WTC11 (cell line): ENCODE measurements around the gene MINDY4B. TPM values are rescaled to one million over a fixed set of nuclear protein-coding genes. Genes with fewer than 3 reads are reported as not detected.

Source experiments
- ATAC-seq: fragments of 200-7000 bp; cut with Tn5 transposase; 2 replicates; pipeline ENCODE4 v1.10.0; 2021; ENCODE audit warnings: mild to moderate bottlenecking, moderate library complexity
- CTCF ChIA-PET: fragments of 300-600 bp; sonication (Branson Sonifier 250); formaldehyde crosslinking; loops from one replicate; lab custom pipeline; 2021; ENCODE audit warnings: antibody characterized with exemption; lab: Charles Lee
- POLR2A ChIA-PET: fragments of 350-600 bp; sonication (Branson Sonifier 250); formaldehyde crosslinking; loops from one replicate; lab custom pipeline; 2021; ENCODE audit warnings: antibody characterized with exemption; lab: Charles Lee
- DNase-seq: peaks from one replicate; pipeline ENCODE4 v3.0.0; 2021; ENCODE audit warnings: low spot score
- H3K27ac Mint-ChIP-seq: 2 replicates; pipeline ENCODE4 v1.8.0; 2021; ENCODE audit warnings: mixed read lengths
- H3K27me3 Mint-ChIP-seq: 2 replicates; pipeline ENCODE4 v1.8.0; 2021; ENCODE audit warnings: low read depth, mild to moderate bottlenecking, moderate library complexity, mixed read lengths
- H3K36me3 Mint-ChIP-seq: 2 replicates; pipeline ENCODE4 v1.8.0; 2021; ENCODE audit warnings: mixed read lengths
- H3K4me1 Mint-ChIP-seq: 2 replicates; pipeline ENCODE4 v1.8.0; 2022; ENCODE audit warnings: mixed read lengths
- H3K4me3 Mint-ChIP-seq: 2 replicates; pipeline ENCODE4 v1.8.0; 2021; ENCODE audit warnings: mild to moderate bottlenecking, moderate library complexity, mixed read lengths
- H3K9me3 Mint-ChIP-seq: 2 replicates; pipeline ENCODE4 v1.8.0; 2021; ENCODE audit warnings: mixed read lengths
- FOXP1 ChIP-seq: sonication (generic); formaldehyde crosslinking; IDR thresholded peaks from 2 replicates; pipeline ENCODE4 v1.8.0; 2022; ENCODE audit warnings: missing genetic modification reagents, mild to moderate bottlenecking, moderate library complexity, borderline replicate concordance
- MXD4 ChIP-seq: fragments of 250-450 bp; sonication (Bioruptor Pico); IDR thresholded peaks from 2 replicates; pipeline ENCODE4 v1.8.0; 2021; ENCODE audit warnings: mild to moderate bottlenecking, moderate library complexity, borderline replicate concordance
- MYBL2 ChIP-seq: sonication (generic); formaldehyde crosslinking; IDR thresholded peaks from 2 replicates; pipeline ENCODE4 v1.8.1; 2023; ENCODE audit warnings: mild to moderate bottlenecking, moderate library complexity, missing genetic modification reagents
- NFATC4 ChIP-seq: fragments of 250-450 bp; sonication (Bioruptor Pico); IDR thresholded peaks from 2 replicates; pipeline ENCODE4 v1.9.0; 2021; ENCODE audit warnings: mild to moderate bottlenecking
- PRRX2 ChIP-seq: fragments of 250-450 bp; sonication (Bioruptor Pico); IDR thresholded peaks from 2 replicates; pipeline ENCODE4 v1.8.0; 2021; ENCODE audit warnings: mild to moderate bottlenecking
- RELA ChIP-seq: sonication (generic); formaldehyde crosslinking; IDR thresholded peaks from 2 replicates; pipeline ENCODE4 v1.8.1; 2022; ENCODE audit warnings: missing genetic modification reagents, mild to moderate bottlenecking, borderline replicate concordance
- SP1 ChIP-seq: sonication (generic); formaldehyde crosslinking; conservative IDR thresholded peaks from 2 replicates; pipeline ENCODE4 v1.8.1; 2022; ENCODE audit warnings: missing genetic modification reagents
- USF2 ChIP-seq: sonication (generic); formaldehyde crosslinking; IDR thresholded peaks from 2 replicates; pipeline ENCODE4 v1.8.1; 2023; ENCODE audit warnings: mild to moderate bottlenecking, missing genetic modification reagents, moderate library complexity
- ZBTB21 ChIP-seq: sonication (generic); formaldehyde crosslinking; IDR thresholded peaks from 2 replicates; pipeline ENCODE4 v1.8.1; 2023; ENCODE audit warnings: mild to moderate bottlenecking, missing genetic modification reagents, borderline replicate concordance
- ZNF232 ChIP-seq: sonication (generic); formaldehyde crosslinking; IDR thresholded peaks from 2 replicates; pipeline ENCODE4 v1.8.0; 2022; ENCODE audit warnings: mild to moderate bottlenecking, missing genetic modification reagents
- ZNF263 ChIP-seq: sonication (generic); formaldehyde crosslinking; IDR thresholded peaks from 2 replicates; pipeline ENCODE4 v1.8.1; 2022; ENCODE audit warnings: low read depth, mild to moderate bottlenecking, moderate library complexity, missing genetic modification reagents
- ZNF281 ChIP-seq: sonication (generic); formaldehyde crosslinking; IDR thresholded peaks from 2 replicates; pipeline ENCODE4 v1.8.0; 2023; ENCODE audit warnings: mild to moderate bottlenecking, missing genetic modification reagents
- total RNA-seq: library from RNA; stranded (reverse); gene quantifications from 3 replicates; pipeline ENCODE4 v1.2.3, GENCODE V29; 2021
- TF ChIP-seq, protein P1 (sequence below): sonication (generic); formaldehyde crosslinking; IDR thresholded peaks from 2 replicates; pipeline ENCODE4 v1.8.1; 2023; ENCODE audit warnings: mild to moderate bottlenecking, missing genetic modification reagents
- TF ChIP-seq, protein P2 (sequence below): sonication (generic); formaldehyde crosslinking; conservative IDR thresholded peaks from 2 replicates; pipeline ENCODE4 v1.8.1; 2023; ENCODE audit warnings: mild to moderate bottlenecking, low read depth, missing genetic modification reagents, moderate library complexity
- TF ChIP-seq, protein P3 (sequence below): sonication (generic); formaldehyde crosslinking; IDR thresholded peaks from 2 replicates; pipeline ENCODE4 v1.8.0; 2022; ENCODE audit warnings: missing genetic modification reagents

MINDY4B gene
- total RNA-seq, 1 experiment from 2014 or later, result not detected

- no peak for TF ChIP-seq PRRX2 (CRISPR knock-in tag)
- TF ChIP-seq NFATC4 (CRISPR knock-in tag), result no peak
- no peak for TF ChIP-seq FOXP1 (CRISPR knock-in tag)
- TF ChIP-seq, protein P1, sequence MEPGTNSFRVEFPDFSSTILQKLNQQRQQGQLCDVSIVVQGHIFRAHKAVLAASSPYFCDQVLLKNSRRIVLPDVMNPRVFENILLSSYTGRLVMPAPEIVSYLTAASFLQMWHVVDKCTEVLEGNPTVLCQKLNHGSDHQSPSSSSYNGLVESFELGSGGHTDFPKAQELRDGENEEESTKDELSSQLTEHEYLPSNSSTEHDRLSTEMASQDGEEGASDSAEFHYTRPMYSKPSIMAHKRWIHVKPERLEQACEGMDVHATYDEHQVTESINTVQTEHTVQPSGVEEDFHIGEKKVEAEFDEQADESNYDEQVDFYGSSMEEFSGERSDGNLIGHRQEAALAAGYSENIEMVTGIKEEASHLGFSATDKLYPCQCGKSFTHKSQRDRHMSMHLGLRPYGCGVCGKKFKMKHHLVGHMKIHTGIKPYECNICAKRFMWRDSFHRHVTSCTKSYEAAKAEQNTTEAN, result no peak
- TF ChIP-seq MYBL2, result no peak
Measured at GRCh38 chr3:150890295-150890694, 14.9 kb downstream of the MINDY4B start (continued).

DNA sequence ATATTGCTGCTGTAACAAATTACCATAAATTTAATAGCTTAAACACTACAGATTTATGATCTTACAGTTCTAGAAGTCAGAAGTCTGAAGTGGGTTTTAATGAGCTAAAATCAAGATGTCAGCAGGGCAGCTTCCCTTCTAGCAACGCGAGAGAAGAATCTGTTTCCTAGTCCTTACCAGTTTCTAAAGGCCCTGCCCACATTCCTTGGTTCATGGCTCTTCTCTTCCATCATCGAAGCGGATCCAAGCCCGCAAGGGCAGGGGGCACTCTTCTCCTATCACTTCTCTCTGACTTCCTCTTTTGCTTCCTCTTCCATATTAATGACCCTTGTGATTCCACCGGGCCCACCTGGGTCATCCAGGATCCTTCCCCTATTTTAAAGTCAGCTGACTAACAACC lies 16.1 kb downstream of the MINDY4B start:
- H3K27me3 Mint-ChIP-seq, result no peaks in the 10 kb centered on the region
- DNase-seq (no peak), ATAC-seq (peak; percentile 77)
- no peak overlapping the region for H3K4me3 Mint-ChIP-seq
- no peak for TF ChIP-seq ZNF263 (CRISPR knock-in tag)
- no peak for TF ChIP-seq RELA (CRISPR knock-in tag)
- TF ChIP-seq MXD4 (CRISPR knock-in tag), result no peak
- TF ChIP-seq SP1 (CRISPR knock-in tag), result no peak
- no peak for TF ChIP-seq USF2 (CRISPR knock-in tag)
- no peak for TF ChIP-seq ZNF281
- TF ChIP-seq ZNF232, result no peak
- TF ChIP-seq, protein P2, sequence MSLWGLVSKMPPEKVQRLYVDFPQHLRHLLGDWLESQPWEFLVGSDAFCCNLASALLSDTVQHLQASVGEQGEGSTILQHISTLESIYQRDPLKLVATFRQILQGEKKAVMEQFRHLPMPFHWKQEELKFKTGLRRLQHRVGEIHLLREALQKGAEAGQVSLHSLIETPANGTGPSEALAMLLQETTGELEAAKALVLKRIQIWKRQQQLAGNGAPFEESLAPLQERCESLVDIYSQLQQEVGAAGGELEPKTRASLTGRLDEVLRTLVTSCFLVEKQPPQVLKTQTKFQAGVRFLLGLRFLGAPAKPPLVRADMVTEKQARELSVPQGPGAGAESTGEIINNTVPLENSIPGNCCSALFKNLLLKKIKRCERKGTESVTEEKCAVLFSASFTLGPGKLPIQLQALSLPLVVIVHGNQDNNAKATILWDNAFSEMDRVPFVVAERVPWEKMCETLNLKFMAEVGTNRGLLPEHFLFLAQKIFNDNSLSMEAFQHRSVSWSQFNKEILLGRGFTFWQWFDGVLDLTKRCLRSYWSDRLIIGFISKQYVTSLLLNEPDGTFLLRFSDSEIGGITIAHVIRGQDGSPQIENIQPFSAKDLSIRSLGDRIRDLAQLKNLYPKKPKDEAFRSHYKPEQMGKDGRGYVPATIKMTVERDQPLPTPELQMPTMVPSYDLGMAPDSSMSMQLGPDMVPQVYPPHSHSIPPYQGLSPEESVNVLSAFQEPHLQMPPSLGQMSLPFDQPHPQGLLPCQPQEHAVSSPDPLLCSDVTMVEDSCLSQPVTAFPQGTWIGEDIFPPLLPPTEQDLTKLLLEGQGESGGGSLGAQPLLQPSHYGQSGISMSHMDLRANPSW (CRISPR knock-in tag), result no peak
- TF ChIP-seq ZBTB21 (CRISPR knock-in tag), result no peak
- TF ChIP-seq, protein P3, sequence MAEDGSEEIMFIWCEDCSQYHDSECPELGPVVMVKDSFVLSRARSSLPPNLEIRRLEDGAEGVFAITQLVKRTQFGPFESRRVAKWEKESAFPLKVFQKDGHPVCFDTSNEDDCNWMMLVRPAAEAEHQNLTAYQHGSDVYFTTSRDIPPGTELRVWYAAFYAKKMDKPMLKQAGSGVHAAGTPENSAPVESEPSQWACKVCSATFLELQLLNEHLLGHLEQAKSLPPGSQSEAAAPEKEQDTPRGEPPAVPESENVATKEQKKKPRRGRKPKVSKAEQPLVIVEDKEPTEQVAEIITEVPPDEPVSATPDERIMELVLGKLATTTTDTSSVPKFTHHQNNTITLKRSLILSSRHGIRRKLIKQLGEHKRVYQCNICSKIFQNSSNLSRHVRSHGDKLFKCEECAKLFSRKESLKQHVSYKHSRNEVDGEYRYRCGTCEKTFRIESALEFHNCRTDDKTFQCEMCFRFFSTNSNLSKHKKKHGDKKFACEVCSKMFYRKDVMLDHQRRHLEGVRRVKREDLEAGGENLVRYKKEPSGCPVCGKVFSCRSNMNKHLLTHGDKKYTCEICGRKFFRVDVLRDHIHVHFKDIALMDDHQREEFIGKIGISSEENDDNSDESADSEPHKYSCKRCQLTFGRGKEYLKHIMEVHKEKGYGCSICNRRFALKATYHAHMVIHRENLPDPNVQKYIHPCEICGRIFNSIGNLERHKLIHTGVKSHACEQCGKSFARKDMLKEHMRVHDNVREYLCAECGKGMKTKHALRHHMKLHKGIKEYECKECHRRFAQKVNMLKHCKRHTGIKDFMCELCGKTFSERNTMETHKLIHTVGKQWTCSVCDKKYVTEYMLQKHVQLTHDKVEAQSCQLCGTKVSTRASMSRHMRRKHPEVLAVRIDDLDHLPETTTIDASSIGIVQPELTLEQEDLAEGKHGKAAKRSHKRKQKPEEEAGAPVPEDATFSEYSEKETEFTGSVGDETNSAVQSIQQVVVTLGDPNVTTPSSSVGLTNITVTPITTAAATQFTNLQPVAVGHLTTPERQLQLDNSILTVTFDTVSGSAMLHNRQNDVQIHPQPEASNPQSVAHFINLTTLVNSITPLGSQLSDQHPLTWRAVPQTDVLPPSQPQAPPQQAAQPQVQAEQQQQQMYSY (CRISPR knock-in tag), result no peak
- POLR2A ChIA-PET, result interaction anchor here (0.9 kb wide), 1 partner anchor 318 kb away, joined by 3 read pairs; no protein-coding TSS in a partner anchor
- H3K27ac Mint-ChIP-seq, result no peak overlapping the region
- H3K36me3 Mint-ChIP-seq, result peaks cover 2% of the 10 kb centered on the region
- H3K4me1 Mint-ChIP-seq, result no peaks in the 10 kb centered on the region
- CTCF ChIA-PET, result interaction anchor here (0.8 to 1.5 kb wide), 4 partner anchors 24 to 197 kb away, joined by 4 to 8 read pairs (median 4); partner anchors contain the start of gene ERICH6
- H3K9me3 Mint-ChIP-seq, result peaks cover 21% of the 10 kb centered on the region
